Panc1 (cell line): ENCODE measurements around the gene BRWD1.

Experiments used
- POLR2AphosphoS5 ChIP-seq: IDR thresholded peaks from 2 replicates; pipeline ENCODE4 v1.6.1; 2012; ENCODE audit warnings: mild to moderate bottlenecking, low read depth, low read length, moderate library complexity
- TF ChIP-seq, protein P1 (sequence below): fragments of 450-650 bp; IDR thresholded peaks from 2 replicates; pipeline ENCODE4 v1.5.1; 2017; ENCODE audit warnings: mild to moderate bottlenecking
- TF ChIP-seq, protein P2 (sequence below), 2 experiments: IDR thresholded peaks; 2 replicates each; pipeline ENCODE4 v1.6.1; 2011 to 2012; ENCODE audit warnings: low read depth in 2 of 2, control low read depth in 1 of 2, low read length in 1 of 2, mild to moderate bottlenecking in 1 of 2, moderate library complexity in 1 of 2; ENCODE audit not compliant: insufficient read depth in 1 of 2

DNA sequence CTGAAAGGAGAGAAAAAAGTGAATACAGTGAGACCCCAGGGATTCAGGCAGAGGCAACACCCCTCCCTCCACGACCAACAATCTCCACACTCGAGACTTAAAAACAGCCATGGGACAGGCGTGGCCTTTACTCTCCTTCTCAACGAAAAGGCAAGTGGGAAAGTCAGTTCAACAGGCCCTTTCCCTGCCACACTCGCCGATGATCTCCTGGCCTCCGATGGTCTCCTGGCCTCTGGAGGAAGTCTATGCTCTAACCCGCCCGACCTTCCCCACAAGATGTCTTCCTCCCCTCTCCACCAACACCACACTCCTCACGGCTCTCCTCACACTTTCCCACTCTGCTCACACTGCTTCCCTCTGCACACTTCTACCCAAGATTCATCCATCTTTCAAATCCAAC lies 137.8 kb downstream of the BRWD1 start:
- TF ChIP-seq, protein P1, sequence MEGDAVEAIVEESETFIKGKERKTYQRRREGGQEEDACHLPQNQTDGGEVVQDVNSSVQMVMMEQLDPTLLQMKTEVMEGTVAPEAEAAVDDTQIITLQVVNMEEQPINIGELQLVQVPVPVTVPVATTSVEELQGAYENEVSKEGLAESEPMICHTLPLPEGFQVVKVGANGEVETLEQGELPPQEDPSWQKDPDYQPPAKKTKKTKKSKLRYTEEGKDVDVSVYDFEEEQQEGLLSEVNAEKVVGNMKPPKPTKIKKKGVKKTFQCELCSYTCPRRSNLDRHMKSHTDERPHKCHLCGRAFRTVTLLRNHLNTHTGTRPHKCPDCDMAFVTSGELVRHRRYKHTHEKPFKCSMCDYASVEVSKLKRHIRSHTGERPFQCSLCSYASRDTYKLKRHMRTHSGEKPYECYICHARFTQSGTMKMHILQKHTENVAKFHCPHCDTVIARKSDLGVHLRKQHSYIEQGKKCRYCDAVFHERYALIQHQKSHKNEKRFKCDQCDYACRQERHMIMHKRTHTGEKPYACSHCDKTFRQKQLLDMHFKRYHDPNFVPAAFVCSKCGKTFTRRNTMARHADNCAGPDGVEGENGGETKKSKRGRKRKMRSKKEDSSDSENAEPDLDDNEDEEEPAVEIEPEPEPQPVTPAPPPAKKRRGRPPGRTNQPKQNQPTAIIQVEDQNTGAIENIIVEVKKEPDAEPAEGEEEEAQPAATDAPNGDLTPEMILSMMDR = no peak
- no peak for TF ChIP-seq POLR2AphosphoS5
- TF ChIP-seq, protein P2, sequence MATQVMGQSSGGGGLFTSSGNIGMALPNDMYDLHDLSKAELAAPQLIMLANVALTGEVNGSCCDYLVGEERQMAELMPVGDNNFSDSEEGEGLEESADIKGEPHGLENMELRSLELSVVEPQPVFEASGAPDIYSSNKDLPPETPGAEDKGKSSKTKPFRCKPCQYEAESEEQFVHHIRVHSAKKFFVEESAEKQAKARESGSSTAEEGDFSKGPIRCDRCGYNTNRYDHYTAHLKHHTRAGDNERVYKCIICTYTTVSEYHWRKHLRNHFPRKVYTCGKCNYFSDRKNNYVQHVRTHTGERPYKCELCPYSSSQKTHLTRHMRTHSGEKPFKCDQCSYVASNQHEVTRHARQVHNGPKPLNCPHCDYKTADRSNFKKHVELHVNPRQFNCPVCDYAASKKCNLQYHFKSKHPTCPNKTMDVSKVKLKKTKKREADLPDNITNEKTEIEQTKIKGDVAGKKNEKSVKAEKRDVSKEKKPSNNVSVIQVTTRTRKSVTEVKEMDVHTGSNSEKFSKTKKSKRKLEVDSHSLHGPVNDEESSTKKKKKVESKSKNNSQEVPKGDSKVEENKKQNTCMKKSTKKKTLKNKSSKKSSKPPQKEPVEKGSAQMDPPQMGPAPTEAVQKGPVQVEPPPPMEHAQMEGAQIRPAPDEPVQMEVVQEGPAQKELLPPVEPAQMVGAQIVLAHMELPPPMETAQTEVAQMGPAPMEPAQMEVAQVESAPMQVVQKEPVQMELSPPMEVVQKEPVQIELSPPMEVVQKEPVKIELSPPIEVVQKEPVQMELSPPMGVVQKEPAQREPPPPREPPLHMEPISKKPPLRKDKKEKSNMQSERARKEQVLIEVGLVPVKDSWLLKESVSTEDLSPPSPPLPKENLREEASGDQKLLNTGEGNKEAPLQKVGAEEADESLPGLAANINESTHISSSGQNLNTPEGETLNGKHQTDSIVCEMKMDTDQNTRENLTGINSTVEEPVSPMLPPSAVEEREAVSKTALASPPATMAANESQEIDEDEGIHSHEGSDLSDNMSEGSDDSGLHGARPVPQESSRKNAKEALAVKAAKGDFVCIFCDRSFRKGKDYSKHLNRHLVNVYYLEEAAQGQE (IDR thresholded peaks at IDR 0.05; ENCODE audit: insufficient read depth in 1 of 2, low read depth in 2 of 2, low read length in 1 of 2) = no peak
